ENCODE measurements around the gene CBLL1.

CBLL1 gene

DNA sequence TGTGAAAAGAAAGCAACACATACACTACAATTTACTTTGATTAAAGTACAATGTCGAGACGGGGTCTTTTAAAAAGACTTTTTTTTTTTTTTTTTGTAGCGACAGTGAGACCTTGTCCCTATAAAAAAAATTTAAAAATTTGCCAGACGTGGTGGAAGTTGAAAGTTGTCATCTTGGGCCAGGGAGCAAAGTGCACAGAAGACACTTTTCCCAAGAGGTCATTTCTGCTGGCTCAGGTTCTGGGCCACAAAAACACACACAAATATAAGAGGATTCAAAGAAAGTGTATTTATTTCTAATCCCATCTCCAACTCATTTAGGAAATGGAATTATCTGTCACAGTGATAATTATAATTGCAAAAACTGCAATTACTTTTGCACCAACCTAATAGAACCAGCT is 34.3 kb downstream of the CBLL1 start:
- WGBS (ENCODE audit: extremely low coverage, insufficient coverage, insufficient read length): no CpG with 5 or more reads among the region's 4 CpGs
- Histone ChIP-seq H3K9ac (ENCODE audit: low read length) (no peak overlapping the region), H2BK120ac (ENCODE audit: insufficient read depth, low read length, poor library complexity) (no peak overlapping the region), H3K18ac (ENCODE audit: low read length) (no peak overlapping the region), H3K79me1 (ENCODE audit: low read length) (no peaks in the 10 kb centered on the region), H3K36me3 (ENCODE audit: control insufficient read depth in 1 of 2, insufficient read depth in 2 of 2, low read length in 2 of 2) (no peaks in the 10 kb centered on the region), H3K4me2 (ENCODE audit: low read length) (no peak overlapping the region), H2BK12ac (ENCODE audit: low read length) (no peak overlapping the region), H3K27me3 (ENCODE audit: insufficient read depth, low read length) (no peaks in the 10 kb centered on the region), H3K4me3 (ENCODE audit: low read depth, low read length) (no peak overlapping the region), H2AK5ac (ENCODE audit: low read length) (no peak overlapping the region), H3K9me3 (ENCODE audit: insufficient read depth, low read depth, low read length) (peaks cover 2% of the 10 kb centered on the region), H3K79me2 (ENCODE audit: control insufficient read depth, insufficient read depth, low read length, poor library complexity) (no peaks in the 10 kb centered on the region), H3K14ac (ENCODE audit: low read length) (no peak overlapping the region), H2BK5ac (ENCODE audit: low read depth, low read length, poor library complexity) (no peak overlapping the region), H3K27ac (ENCODE audit: low read depth, low read length) (no peak overlapping the region), H3K23ac (ENCODE audit: low read length) (no peak overlapping the region), H4K8ac (ENCODE audit: low read depth, low read length) (no peak overlapping the region), H3K4ac (ENCODE audit: low read depth, low read length) (no peak overlapping the region), H4K91ac (ENCODE audit: low read depth, low read length) (no peak overlapping the region), H4K12ac (ENCODE audit: low read depth, low read length) (no peak overlapping the region), H2AFZ (ENCODE audit: insufficient read depth, low read length, poor library complexity) (no peak overlapping the region), H3K4me1 (ENCODE audit: control insufficient read depth in 1 of 2, insufficient read depth in 2 of 2, low read length in 2 of 2) (no peaks in the 10 kb centered on the region)
- DNase-seq: no peak

DNA sequence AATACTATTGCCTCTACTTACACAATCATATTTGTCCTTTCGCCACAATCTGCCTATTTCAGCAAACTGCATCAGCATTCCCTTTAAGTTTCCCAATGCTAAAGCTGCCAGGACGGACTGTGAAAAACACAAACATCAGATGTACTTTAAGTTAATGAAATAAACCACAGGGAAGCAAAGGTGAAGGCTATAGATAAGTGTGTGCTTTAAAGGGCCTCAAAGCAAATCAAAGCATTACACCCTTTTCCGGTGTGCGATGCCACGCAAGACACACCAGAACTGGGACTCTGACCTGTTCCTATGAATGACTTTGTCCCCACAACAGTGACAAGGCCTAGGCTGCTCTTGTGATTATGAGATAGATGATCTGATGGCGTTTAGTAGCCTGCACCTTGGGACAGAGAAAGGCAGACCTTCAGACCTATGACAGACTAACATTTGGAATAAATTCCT is 35.7 kb downstream of the CBLL1 start:
- Histone ChIP-seq H3K79me1 (ENCODE audit: low read length) (no peaks in the 10 kb centered on the region), H3K79me2 (ENCODE audit: control insufficient read depth, insufficient read depth, low read length, poor library complexity) (no peaks in the 10 kb centered on the region), H3K4me2 (ENCODE audit: low read length) (no peak overlapping the region), H3K4me1 (ENCODE audit: control insufficient read depth in 1 of 2, insufficient read depth in 2 of 2, low read length in 2 of 2) (no peaks in the 10 kb centered on the region), H3K36me3 (ENCODE audit: control insufficient read depth in 1 of 2, insufficient read depth in 2 of 2, low read length in 2 of 2) (no peaks in the 10 kb centered on the region), H3K14ac (ENCODE audit: low read length) (no peak overlapping the region), H4K12ac (ENCODE audit: low read depth, low read length) (no peak overlapping the region), H3K4ac (ENCODE audit: low read depth, low read length) (no peak overlapping the region), H3K4me3 (ENCODE audit: low read depth, low read length) (no peak overlapping the region), H2BK120ac (ENCODE audit: insufficient read depth, low read length, poor library complexity) (no peak overlapping the region), H3K18ac (ENCODE audit: low read length) (no peak overlapping the region), H2AK5ac (ENCODE audit: low read length) (no peak overlapping the region), H3K23ac (ENCODE audit: low read length) (no peak overlapping the region), H3K9ac (ENCODE audit: low read length) (no peak overlapping the region), H3K27me3 (ENCODE audit: insufficient read depth, low read length) (no peaks in the 10 kb centered on the region), H3K9me3 (ENCODE audit: insufficient read depth, low read depth, low read length) (no peaks in the 10 kb centered on the region), H4K91ac (ENCODE audit: low read depth, low read length) (no peak overlapping the region), H2AFZ (ENCODE audit: insufficient read depth, low read length, poor library complexity) (no peak overlapping the region), H4K8ac (ENCODE audit: low read depth, low read length) (no peak overlapping the region), H2BK5ac (ENCODE audit: low read depth, low read length, poor library complexity) (no peak overlapping the region), H2BK12ac (ENCODE audit: low read length) (no peak overlapping the region), H3K27ac (ENCODE audit: low read depth, low read length) (no peak overlapping the region)
- no CpG with 5 or more reads among the region's 6 CpGs for WGBS (ENCODE audit: extremely low coverage, insufficient coverage, insufficient read length)
- no peak for DNase-seq

DNA sequence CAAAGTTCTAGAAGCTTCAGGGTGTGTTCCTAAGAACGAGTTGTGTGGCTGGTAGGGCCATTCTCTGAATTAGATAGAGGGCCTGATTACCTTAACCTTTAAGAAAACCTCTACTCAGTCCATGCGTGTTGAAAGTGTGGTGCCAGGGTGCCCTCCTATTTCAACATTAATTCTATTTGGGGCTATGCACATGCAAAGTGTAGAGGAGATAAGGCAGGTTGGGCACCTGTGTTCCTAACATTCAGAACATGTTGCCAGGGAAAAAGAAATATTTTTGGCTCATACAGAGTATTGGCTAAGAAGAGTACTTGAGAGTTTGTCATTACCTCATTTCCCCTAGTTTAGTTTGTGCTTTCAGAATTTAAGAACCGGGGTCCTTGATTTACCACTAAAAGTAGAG is 38.4 kb downstream of the CBLL1 start:
- no peak overlapping the region for H3K9ac ChIP-seq (ENCODE audit: low read length)
- H2BK12ac ChIP-seq (ENCODE audit: low read length): no peak overlapping the region
- H3K4me1 ChIP-seq (ENCODE audit: control insufficient read depth in 1 of 2, insufficient read depth in 2 of 2, low read length in 2 of 2): no peaks in the 10 kb centered on the region
- no peak overlapping the region for H2BK120ac ChIP-seq (ENCODE audit: insufficient read depth, low read length, poor library complexity)
- no peaks in the 10 kb centered on the region for H3K79me2 ChIP-seq (ENCODE audit: control insufficient read depth, insufficient read depth, low read length, poor library complexity)
- H3K14ac ChIP-seq (ENCODE audit: low read length): no peak overlapping the region
- H3K79me1 ChIP-seq (ENCODE audit: low read length): no peaks in the 10 kb centered on the region
- no peak overlapping the region for H3K23ac ChIP-seq (ENCODE audit: low read length)
- H4K91ac ChIP-seq (ENCODE audit: low read depth, low read length): no peak overlapping the region
- no CpG with 5 or more reads among the region's 3 CpGs for WGBS (ENCODE audit: extremely low coverage, insufficient coverage, insufficient read length)
- H3K4ac ChIP-seq (ENCODE audit: low read depth, low read length): no peak overlapping the region
- no peak for DNase-seq
- H4K8ac ChIP-seq (ENCODE audit: low read depth, low read length): no peak overlapping the region
- H3K4me2 ChIP-seq (ENCODE audit: low read length): no peak overlapping the region
- no peak overlapping the region for H2AFZ ChIP-seq (ENCODE audit: insufficient read depth, low read length, poor library complexity)
- H2AK5ac ChIP-seq (ENCODE audit: low read length): no peak overlapping the region
- H3K36me3 ChIP-seq (ENCODE audit: control insufficient read depth in 1 of 2, insufficient read depth in 2 of 2, low read length in 2 of 2): no peaks in the 10 kb centered on the region
- no peak overlapping the region for H3K27ac ChIP-seq (ENCODE audit: low read depth, low read length)
- no peaks in the 10 kb centered on the region for H3K27me3 ChIP-seq (ENCODE audit: insufficient read depth, low read length)
- H4K12ac ChIP-seq (ENCODE audit: low read depth, low read length): no peak overlapping the region
- H3K9me3 ChIP-seq (ENCODE audit: insufficient read depth, low read depth, low read length): no peaks in the 10 kb centered on the region
- no peak overlapping the region for H2BK5ac ChIP-seq (ENCODE audit: low read depth, low read length, poor library complexity)
- no peak overlapping the region for H3K4me3 ChIP-seq (ENCODE audit: low read depth, low read length)
- H3K18ac ChIP-seq (ENCODE audit: low read length): no peak overlapping the region

DNA sequence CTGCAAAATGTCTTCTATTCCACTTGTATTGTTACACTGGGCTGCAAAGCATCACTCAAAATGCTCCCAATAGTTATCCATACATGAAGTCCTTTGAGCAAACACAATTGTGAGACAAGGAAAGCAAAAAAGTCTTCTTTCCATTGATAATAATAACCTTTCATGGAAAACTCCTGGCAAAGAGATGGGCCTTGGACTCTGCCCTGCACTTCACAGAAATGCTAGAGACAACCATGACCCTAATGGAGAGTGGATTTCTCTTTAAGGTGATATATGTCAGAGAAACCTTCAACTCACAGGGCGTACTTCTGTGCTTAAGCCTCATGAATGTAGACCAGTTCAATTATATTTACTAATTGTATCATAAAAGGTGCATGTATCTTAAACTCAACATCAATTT is 39.7 kb downstream of the CBLL1 start:
- H3K4me3 ChIP-seq (ENCODE audit: low read depth, low read length): no peak overlapping the region

More for the DNA sequence above, 39.7 kb downstream of the CBLL1 start:
- no peak overlapping the region for H4K12ac ChIP-seq (ENCODE audit: low read depth, low read length)
- no peak overlapping the region for H2AK5ac ChIP-seq (ENCODE audit: low read length)
- no peak overlapping the region for H3K27ac ChIP-seq (ENCODE audit: low read depth, low read length)
- no peaks in the 10 kb centered on the region for H3K36me3 ChIP-seq (ENCODE audit: control insufficient read depth in 1 of 2, insufficient read depth in 2 of 2, low read length in 2 of 2)
- no CpG with 5 or more reads among the region's 1 CpG for WGBS (ENCODE audit: extremely low coverage, insufficient coverage, insufficient read length)
- no peaks in the 10 kb centered on the region for H3K27me3 ChIP-seq (ENCODE audit: insufficient read depth, low read length)
- no peak overlapping the region for H2BK5ac ChIP-seq (ENCODE audit: low read depth, low read length, poor library complexity)
- no peak overlapping the region for H4K91ac ChIP-seq (ENCODE audit: low read depth, low read length)
- H3K4me2 ChIP-seq (ENCODE audit: low read length): no peak overlapping the region
- no peak overlapping the region for H2BK12ac ChIP-seq (ENCODE audit: low read length)
- H2BK120ac ChIP-seq (ENCODE audit: insufficient read depth, low read length, poor library complexity): no peak overlapping the region
- no peaks in the 10 kb centered on the region for H3K79me2 ChIP-seq (ENCODE audit: control insufficient read depth, insufficient read depth, low read length, poor library complexity)
- H3K9me3 ChIP-seq (ENCODE audit: insufficient read depth, low read depth, low read length): no peaks in the 10 kb centered on the region
- H3K4me1 ChIP-seq (ENCODE audit: control insufficient read depth in 1 of 2, insufficient read depth in 2 of 2, low read length in 2 of 2): no peaks in the 10 kb centered on the region
- H2AFZ ChIP-seq (ENCODE audit: insufficient read depth, low read length, poor library complexity): no peak overlapping the region
- H3K14ac ChIP-seq (ENCODE audit: low read length): no peak overlapping the region
- H3K18ac ChIP-seq (ENCODE audit: low read length): no peak overlapping the region
- H3K79me1 ChIP-seq (ENCODE audit: low read length): no peaks in the 10 kb centered on the region
- H3K9ac ChIP-seq (ENCODE audit: low read length): no peak overlapping the region
- no peak for DNase-seq
- H4K8ac ChIP-seq (ENCODE audit: low read depth, low read length): no peak overlapping the region
- H3K23ac ChIP-seq (ENCODE audit: low read length): no peak overlapping the region
- H3K4ac ChIP-seq (ENCODE audit: low read depth, low read length): no peak overlapping the region
